Lower lobe of right lung (tissue), 2 donors: ENCODE results near the gene ITPK1. TPM values are rescaled to one million over a fixed set of nuclear protein-coding genes. Genes with fewer than 3 reads are reported as not detected.

Experiments used
- ATAC-seq, 2 donors: fragments of 200-7000 bp; cut with Tn5 transposase; one replicate each; pipeline ENCODE4 v1.9.1; 2020 to 2022; ENCODE audit warnings: mild to moderate bottlenecking in 2 of 2, moderate library complexity in 2 of 2
- DNase-seq: peaks from one replicate; pipeline ENCODE4 v3.0.0-alpha.2; 2020
- H3K27ac ChIP-seq: fragments of 200-600 bp; one replicate; pipeline ENCODE4 v1.8.0; 2022
- H3K27me3 ChIP-seq: fragments of 200-600 bp; one replicate; pipeline ENCODE4 v1.8.0; 2022; ENCODE audit warnings: low read depth
- H3K36me3 ChIP-seq: fragments of 200-600 bp; one replicate; pipeline ENCODE4 v1.8.0; 2022; ENCODE audit warnings: mild to moderate bottlenecking
- H3K4me1 ChIP-seq: fragments of 200-600 bp; one replicate; pipeline ENCODE4 v1.8.0; 2022
- H3K4me3 ChIP-seq: fragments of 200-600 bp; one replicate; pipeline ENCODE4 v1.8.0; 2022; ENCODE audit warnings: mild to moderate bottlenecking
- H3K9me3 ChIP-seq: fragments of 200-600 bp; one replicate; pipeline ENCODE4 v1.8.0; 2022
- intact Hi-C: fragments of 100-400 bp; cut with DNase I; formaldehyde crosslinking; loops from one replicate; pipeline ENCODE4 v1.11.0; 2022
- total RNA-seq: library from RNA; stranded (reverse); fragmentation: NEBNext Ultra II Directional; extraction: Animal tissue kit (Norgen Biotek cat#: 25700); gene quantifications from one replicate; pipeline ENCODE4 v1.2.1, GENCODE V29; 2021
- TF ChIP-seq, protein P1 (sequence below): fragments of 200-600 bp; IDR thresholded peaks from one replicate; pipeline ENCODE4 v1.8.0; 2022; ENCODE audit warnings: antibody characterized with exemption, mild to moderate bottlenecking
- donor health status: DM: no; HTN: yes; CAD: no; lungs with severe emphysema.

The ITPK1 gene
- total RNA-seq, 1 donor from 2014 or later = 129 TPM

- TF ChIP-seq, protein P1, sequence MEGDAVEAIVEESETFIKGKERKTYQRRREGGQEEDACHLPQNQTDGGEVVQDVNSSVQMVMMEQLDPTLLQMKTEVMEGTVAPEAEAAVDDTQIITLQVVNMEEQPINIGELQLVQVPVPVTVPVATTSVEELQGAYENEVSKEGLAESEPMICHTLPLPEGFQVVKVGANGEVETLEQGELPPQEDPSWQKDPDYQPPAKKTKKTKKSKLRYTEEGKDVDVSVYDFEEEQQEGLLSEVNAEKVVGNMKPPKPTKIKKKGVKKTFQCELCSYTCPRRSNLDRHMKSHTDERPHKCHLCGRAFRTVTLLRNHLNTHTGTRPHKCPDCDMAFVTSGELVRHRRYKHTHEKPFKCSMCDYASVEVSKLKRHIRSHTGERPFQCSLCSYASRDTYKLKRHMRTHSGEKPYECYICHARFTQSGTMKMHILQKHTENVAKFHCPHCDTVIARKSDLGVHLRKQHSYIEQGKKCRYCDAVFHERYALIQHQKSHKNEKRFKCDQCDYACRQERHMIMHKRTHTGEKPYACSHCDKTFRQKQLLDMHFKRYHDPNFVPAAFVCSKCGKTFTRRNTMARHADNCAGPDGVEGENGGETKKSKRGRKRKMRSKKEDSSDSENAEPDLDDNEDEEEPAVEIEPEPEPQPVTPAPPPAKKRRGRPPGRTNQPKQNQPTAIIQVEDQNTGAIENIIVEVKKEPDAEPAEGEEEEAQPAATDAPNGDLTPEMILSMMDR = no peak
- intact Hi-C loops = loop anchor here (10.0 kb wide), 1 partner anchor 175 kb away; no protein-coding TSS in a partner anchor
- H3K4me3 ChIP-seq = no peak overlapping the region
- no peak overlapping the region for H3K27ac ChIP-seq
- H3K36me3 ChIP-seq = peaks cover 58% of the 10 kb centered on the region
- ATAC-seq (no peak), DNase-seq (no peak)
- H3K4me1 ChIP-seq = peaks cover 16% of the 10 kb centered on the region
- H3K27me3 ChIP-seq = no peaks in the 10 kb centered on the region
- H3K9me3 ChIP-seq = no peaks in the 10 kb centered on the region
Measured at GRCh38 chr14:92959761-92960680, 155.7 kb downstream of the ITPK1 start.

DNA sequence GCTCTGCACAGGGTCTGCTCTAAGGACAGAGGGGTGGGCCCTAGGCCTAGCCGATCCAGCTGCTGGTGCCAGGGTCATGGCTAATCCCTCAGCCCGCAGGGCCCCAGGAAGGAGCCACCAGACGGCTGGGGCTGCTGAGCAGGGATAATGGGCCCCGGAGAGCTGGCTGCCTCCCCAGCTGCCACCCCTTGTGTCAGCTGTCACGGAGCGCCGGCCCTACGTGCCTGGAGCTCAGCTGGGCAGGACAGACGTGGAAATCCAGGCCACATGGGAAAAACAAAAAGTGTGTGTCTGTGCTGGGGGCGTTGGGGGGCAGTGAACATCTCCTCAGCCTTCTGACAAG is 156.6 kb downstream of the ITPK1 start:
- peaks cover 65% of the 10 kb centered on the region for H3K36me3 ChIP-seq
- H3K27ac ChIP-seq = no peak overlapping the region
- no peak for ATAC-seq
- H3K4me1 ChIP-seq = peaks cover 11% of the 10 kb centered on the region
- TF ChIP-seq, protein P1 = no peak
- no peaks in the 10 kb centered on the region for H3K27me3 ChIP-seq
- H3K9me3 ChIP-seq = no peaks in the 10 kb centered on the region
- intact Hi-C loops = loop anchor here (10.0 kb wide), 1 partner anchor 176 kb away; no protein-coding TSS in a partner anchor
- no peak overlapping the region for H3K4me3 ChIP-seq
- DNase-seq = no peak

DNA sequence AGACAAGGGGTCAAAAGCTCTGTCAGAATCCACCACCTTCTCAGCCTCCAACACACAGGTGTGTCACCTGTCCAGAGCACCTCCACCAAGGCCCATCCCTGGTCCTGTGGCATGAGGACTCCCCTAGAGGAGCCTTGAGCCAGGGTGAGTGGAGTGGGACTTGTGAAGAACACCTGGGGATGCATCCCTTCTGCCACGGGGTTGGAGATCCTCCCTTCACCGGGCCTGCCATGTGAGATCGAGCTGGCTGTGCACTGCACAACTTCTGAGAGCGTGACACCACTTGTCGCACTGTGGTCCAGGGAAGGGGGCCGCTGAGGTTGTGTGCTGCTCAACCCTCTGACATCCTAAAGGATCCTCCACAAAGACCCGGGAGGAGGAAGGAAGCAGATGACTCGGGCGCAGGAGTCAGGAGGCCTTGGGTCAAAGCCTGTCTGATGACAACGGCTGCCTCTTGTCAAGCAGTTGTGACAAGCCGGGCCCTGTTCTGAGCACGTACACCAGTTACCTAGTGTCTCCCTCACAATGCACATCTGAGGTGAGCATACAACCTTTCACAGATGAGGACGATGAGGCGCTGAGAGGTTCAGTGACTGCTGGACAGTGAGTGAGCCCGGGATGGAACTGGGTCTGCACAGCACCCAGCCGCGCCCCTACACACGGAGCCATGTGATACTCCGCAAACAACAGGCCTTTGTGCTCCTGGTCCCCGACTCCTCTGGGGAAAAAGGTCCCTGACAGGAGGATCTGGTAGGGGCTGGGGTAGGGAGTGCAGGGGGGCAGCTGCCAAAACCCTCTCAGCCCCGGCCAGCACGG is 157.1 kb downstream of the ITPK1 start:
- intact Hi-C loops = loop anchor here (10.0 kb wide), 1 partner anchor 176 kb away; no protein-coding TSS in a partner anchor
- no peak overlapping the region for H3K27ac ChIP-seq
- H3K9me3 ChIP-seq = no peaks in the 10 kb centered on the region
- peaks cover 71% of the 10 kb centered on the region for H3K36me3 ChIP-seq
- H3K4me3 ChIP-seq = no peak overlapping the region
- TF ChIP-seq, protein P1 = no peak
- ATAC-seq = no peak
- peaks cover 5% of the 10 kb centered on the region for H3K4me1 ChIP-seq
- H3K27me3 ChIP-seq = no peaks in the 10 kb centered on the region
- no peak for DNase-seq

- TF ChIP-seq, protein P1 = no peak
Measured at GRCh38 chr14:92956961-92957360, 158.8 kb downstream of the ITPK1 start.

DNA sequence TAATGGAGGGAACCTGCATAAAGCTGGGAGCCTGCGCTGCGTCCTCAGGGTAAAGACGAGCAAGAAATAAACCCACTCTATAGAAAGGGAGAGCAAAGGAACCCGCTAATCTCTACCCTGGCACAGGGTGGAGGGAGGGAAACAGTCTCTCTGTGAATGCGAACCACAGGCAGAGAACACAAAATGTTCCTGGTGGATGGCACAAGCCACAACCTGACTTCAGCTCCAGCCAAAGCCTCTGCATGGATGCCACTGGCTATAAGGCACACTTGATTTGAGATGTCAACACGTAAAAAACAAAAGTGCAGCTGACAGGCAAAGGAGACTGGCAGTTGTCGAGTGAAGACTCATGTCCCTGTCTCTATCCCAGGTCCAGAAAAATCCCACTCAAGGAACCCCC is 160.3 kb downstream of the ITPK1 start:
- no peaks in the 10 kb centered on the region for H3K9me3 ChIP-seq
- H3K4me1 ChIP-seq = no peaks in the 10 kb centered on the region
- no peak overlapping the region for H3K27ac ChIP-seq
- H3K27me3 ChIP-seq = no peaks in the 10 kb centered on the region
- TF ChIP-seq, protein P1 = no peak
- H3K36me3 ChIP-seq = peaks cover 71% of the 10 kb centered on the region
- DNase-seq (no peak), ATAC-seq (no peak)
- no peak overlapping the region for H3K4me3 ChIP-seq
- intact Hi-C loops = loop anchor here (10.0 kb wide), 1 partner anchor 179 kb away; no protein-coding TSS in a partner anchor

More at GRCh38 chr14:92956961-92957360, 158.8 kb downstream of the ITPK1 start:
- ATAC-seq = no peak
- Histone ChIP-seq H3K4me1 (no peaks in the 10 kb centered on the region), H3K9me3 (no peaks in the 10 kb centered on the region), H3K36me3 (peaks cover 74% of the 10 kb centered on the region), H3K4me3 (no peak overlapping the region), H3K27ac (no peak overlapping the region), H3K27me3 (no peaks in the 10 kb centered on the region)
- no peak for DNase-seq
- intact Hi-C loops = loop anchor here (10.0 kb wide), 1 partner anchor 178 kb away; no protein-coding TSS in a partner anchor
